ENCODE results near the gene ATG10.

DNA sequence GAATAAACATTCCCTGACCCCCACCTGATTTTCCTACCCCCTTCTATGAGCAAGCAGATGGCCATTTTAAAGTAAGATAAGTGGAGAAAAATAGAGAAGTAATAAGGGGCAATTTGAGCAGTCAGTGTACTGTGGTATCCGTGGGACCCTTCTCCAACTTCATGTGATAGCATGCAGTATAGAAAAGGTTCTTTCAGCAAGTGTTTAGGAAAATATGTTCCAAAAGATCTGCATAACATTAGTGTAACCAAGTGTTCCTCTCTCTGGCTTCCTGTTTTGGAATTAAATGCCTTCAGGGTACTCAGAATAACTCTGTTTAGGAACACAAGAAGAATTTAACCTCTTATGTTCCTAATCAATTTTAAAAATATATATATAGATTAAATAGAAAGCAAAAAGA, 134.9 kb downstream of the ATG10 start:
- TF ChIP-seq CTCF (IDR thresholded peaks at IDR 0.05) (no peak), RAD21 (IDR thresholded peaks at IDR 0.05; ENCODE audit: low read length) (no peak), FOSL2 (IDR thresholded peaks at IDR 0.05; ENCODE audit: borderline replicate concordance, low read depth) (no peak), REST (IDR thresholded peaks at IDR 0.05; ENCODE audit: low read depth, low read length) (no peak), GABPA (IDR thresholded peaks at IDR 0.05; ENCODE audit: low read depth) (no peak)
- TF ChIP-seq, protein P1, sequence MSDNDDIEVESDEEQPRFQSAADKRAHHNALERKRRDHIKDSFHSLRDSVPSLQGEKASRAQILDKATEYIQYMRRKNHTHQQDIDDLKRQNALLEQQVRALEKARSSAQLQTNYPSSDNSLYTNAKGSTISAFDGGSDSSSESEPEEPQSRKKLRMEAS (IDR thresholded peaks at IDR 0.05; ENCODE audit: low read depth), result no peak
